Aorta (tissue), 5 donors: ENCODE data around the gene MAN2A2. TPM values are rescaled to one million over a fixed set of nuclear protein-coding genes. Genes with fewer than 3 reads are reported as not detected.
"Not testable (repeated sequence)": the region's sequence is repeated elsewhere in the genome, so short reads cannot be mapped to it uniquely, and the experiment has no call there.

Experiments
- ATAC-seq: fragments of 200-7000 bp; cut with Tn5 transposase; one replicate; pipeline ENCODE4 v1.9.1; 2022; ENCODE audit warnings: moderate library complexity; ENCODE audit not compliant: low FRiP score
- DNase-seq, 2 donors: peaks; one replicate each; pipeline ENCODE4 v3.0.0-alpha.2; 2020
- H3K27ac ChIP-seq, 2 donors: one replicate each; pipeline ENCODE4 v1.5.1; 2013; ENCODE audit warnings: low read length in 2 of 2, mild to moderate bottlenecking in 2 of 2, moderate library complexity in 2 of 2, control low read depth in 1 of 2, inconsistent platforms in 1 of 2, low read depth in 1 of 2
- H3K27me3 ChIP-seq, 2 donors: one replicate each; pipeline ENCODE4 v1.6.1; 2013; ENCODE audit warnings: control low read depth in 1 of 2, low read length in 1 of 2, mild to moderate bottlenecking in 1 of 2, moderate library complexity in 1 of 2; ENCODE audit not compliant: insufficient read depth in 2 of 2, control insufficient read depth in 1 of 2
- H3K36me3 ChIP-seq, 2 donors: one replicate each; pipeline ENCODE4 v1.6.1; 2013; ENCODE audit warnings: control low read depth in 1 of 2, low read length in 1 of 2, mild to moderate bottlenecking in 1 of 2; ENCODE audit not compliant: insufficient read depth in 2 of 2, control insufficient read depth in 1 of 2
- H3K4me1 ChIP-seq, 2 donors: one replicate each; pipeline ENCODE4 v1.6.1; 2013; ENCODE audit warnings: low read length in 2 of 2, control low read depth in 1 of 2, mild to moderate bottlenecking in 1 of 2, moderate library complexity in 1 of 2; ENCODE audit not compliant: insufficient read depth in 2 of 2, control insufficient read depth in 1 of 2
- H3K4me3 ChIP-seq, 2 donors: one replicate each; pipeline ENCODE4 v1.5.1; 2013; ENCODE audit warnings: low read length in 2 of 2, control low read depth in 1 of 2, mild to moderate bottlenecking in 1 of 2
- H3K9me3 ChIP-seq: one replicate; pipeline ENCODE4 v1.6.1; 2013; ENCODE audit warnings: mild to moderate bottlenecking, low read length; ENCODE audit not compliant: control insufficient read depth
- WGBS, 2 donors: extraction: QIAGEN DNeasy Blood & Tissue Kit; methylation state at CpG; one replicate each; pipeline ENCODE4 v1.1.7; 2013; 5-methylcytosine and 5-hydroxymethylcytosine counted together
- intact Hi-C, 2 donors: fragments of 100-400 bp; cut with DNase I; formaldehyde crosslinking; loops; one replicate each; pipeline versions ENCODE4 v1.14.2 to v1.15.0; 2022
- polyA plus RNA-seq, 2 donors: library from polyadenylated mRNA; stranded (reverse); fragments of 200-250 nt; gene quantifications; one replicate each; pipeline ENCODE4 v1.2.3, GENCODE V29; 2013
- total RNA-seq, 2 donors: library from RNA; stranded (reverse); fragmentation: NEBNext Ultra II Directional; extraction: Animal tissue kit (Norgen Biotek cat#: 25700); gene quantifications; one replicate each; pipeline ENCODE4 v1.2.1, GENCODE V29; 2021
- donor health status: healthy with polysubstance abuse.
- donor health status: Bipolar disorder and iron deficiency.
- donor health status: DM: no; HTN: no; CAD: no.
- donor health status: DM: no; HTN: no; CAD: no.
- donor health status: DM: yes; HTN: yes; CAD: no.

Gene MAN2A2
- total and polyA plus RNA-seq, 4 donors, result 19.2 to 82.4 (median 52.9) TPM

DNA sequence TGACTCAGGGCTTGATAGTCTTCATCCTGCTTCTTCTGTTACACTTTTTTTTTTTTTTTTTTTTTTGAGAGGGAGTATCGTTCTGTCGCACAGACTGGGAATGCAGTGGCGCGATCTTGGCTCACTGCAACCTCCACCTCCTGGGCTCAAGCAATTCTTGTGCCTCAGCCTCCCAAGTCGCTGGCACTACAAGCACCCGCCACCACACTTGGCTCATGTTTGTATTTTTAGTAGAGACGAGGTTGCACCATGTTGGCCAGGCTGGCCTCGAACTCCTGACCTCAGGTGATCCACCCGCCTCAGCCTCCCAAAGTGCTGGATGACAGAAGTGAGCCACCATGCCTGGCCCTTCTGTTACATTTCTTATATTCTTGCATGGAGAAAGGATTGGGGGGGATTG lies 28.1 kb upstream of the MAN2A2 start:
- intact Hi-C loops, result loop anchor here in 1 of 2 donors (5.0 kb wide), 2 partner anchors 158 to 213 kb away; partner anchors contain the start of gene BLM
- WGBS, 2 donors, result 86 to 88% methylated on average over 9 of the region's 9 CpGs
- not testable (repeated sequence) for H3K27ac ChIP-seq, H3K4me3 ChIP-seq, DNase-seq, H3K9me3 ChIP-seq, ATAC-seq, H3K4me1 ChIP-seq, H3K27me3 ChIP-seq
- H3K36me3 ChIP-seq, result peaks cover 6 to 10% of the 10 kb centered on the region in 2 donors

DNA sequence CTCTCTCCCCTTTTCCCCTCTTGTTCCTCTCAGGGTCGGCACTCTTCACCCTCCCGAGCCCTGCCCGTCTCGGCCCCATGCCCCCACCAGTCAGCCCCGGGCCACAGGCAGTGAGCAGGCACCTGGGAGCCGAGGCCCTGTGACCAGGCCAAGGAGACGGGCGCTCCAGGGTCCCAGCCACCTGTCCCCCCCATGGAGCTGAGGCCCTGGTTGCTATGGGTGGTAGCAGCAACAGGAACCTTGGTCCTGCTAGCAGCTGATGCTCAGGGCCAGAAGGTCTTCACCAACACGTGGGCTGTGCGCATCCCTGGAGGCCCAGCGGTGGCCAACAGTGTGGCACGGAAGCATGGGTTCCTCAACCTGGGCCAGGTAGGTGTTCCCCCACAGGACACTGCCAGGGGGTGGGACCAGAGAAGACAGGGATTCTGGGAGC lies 27.5 kb upstream of the MAN2A2 start:
- WGBS, 2 donors, result 92 to 93% methylated on average over 12 of the region's 12 CpGs
- H3K36me3 ChIP-seq, result peaks cover 6 to 10% of the 10 kb centered on the region in 2 donors
- H3K27ac ChIP-seq, result no peak overlapping the region

DNA sequence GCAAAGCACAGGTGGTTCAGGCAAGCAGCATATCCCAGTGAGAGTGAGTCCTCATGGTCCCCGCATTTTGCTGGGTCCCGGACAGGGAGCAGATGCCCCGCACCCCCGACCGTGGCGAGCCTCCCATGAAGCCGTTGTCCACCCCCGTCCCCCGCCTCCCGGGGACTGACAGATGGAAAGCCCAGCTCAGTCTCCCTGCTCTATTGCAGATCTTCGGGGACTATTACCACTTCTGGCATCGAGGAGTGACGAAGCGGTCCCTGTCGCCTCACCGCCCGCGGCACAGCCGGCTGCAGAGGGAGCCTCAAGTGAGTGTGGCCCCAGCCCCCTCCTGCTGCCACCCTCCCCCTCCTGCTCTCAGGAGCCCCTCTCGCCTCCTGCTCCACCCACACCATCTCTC lies 27.1 kb upstream of the MAN2A2 start:
- Histone ChIP-seq H3K4me3 (no peak overlapping the region), H3K36me3 (peaks cover 6 to 12% of the 10 kb centered on the region in 2 donors), H3K9me3 (no peaks in the 10 kb centered on the region), H3K4me1 (no peaks in the 10 kb centered on the region), H3K27me3 (no peaks in the 10 kb centered on the region), H3K27ac (no peak overlapping the region)
- WGBS, 2 donors, result 92 to 93% methylated on average over 19 to 20 of the region's 20 CpGs
- ATAC-seq (no peak), DNase-seq (peak in 1 of 2 donors; percentile 74)
- intact Hi-C loops, result no loop called here

More for the DNA sequence above, 27.5 kb upstream of the MAN2A2 start:
- Histone ChIP-seq H3K4me3 (no peak overlapping the region), H3K27me3 (no peaks in the 10 kb centered on the region), H3K4me1 (no peaks in the 10 kb centered on the region), H3K9me3 (no peaks in the 10 kb centered on the region)
- intact Hi-C loops, result no loop called here
- DNase-seq (no peak), ATAC-seq (no peak)

DNA sequence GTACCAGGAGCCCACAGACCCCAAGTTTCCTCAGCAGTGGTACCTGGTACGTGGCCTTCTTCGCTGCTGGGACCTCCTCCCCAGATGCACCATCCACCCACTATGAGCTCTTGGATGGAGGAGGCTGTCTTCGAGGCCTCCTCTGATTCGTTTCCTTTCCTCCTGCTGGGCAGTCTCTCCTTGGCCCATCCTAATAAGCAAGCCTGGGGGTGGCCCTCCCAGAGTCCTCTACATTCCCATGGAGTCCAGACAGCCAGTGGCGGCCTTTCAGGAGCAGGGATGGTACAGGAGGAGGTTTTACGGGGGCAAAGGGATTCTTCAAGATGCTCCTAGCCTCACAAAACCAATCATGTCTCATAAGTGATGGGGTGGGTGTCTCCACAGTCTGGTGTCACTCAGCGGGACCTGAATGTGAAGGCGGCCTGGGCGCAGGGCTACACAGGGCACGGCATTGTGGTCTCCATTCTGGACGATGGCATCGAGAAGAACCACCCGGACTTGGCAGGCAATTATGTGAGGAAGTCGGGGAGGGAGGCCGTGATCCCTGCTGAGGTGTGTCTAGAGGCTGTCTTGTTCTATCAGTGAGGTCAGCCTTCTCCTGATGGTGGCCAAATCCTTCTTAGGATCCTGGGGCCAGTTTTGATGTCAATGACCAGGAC lies 26.5 kb upstream of the MAN2A2 start:
- Histone ChIP-seq H3K4me3 (no peak overlapping the region), H3K9me3 (no peaks in the 10 kb centered on the region), H3K36me3 (peaks cover 6 to 12% of the 10 kb centered on the region in 2 donors), H3K27me3 (no peaks in the 10 kb centered on the region), H3K4me1 (no peaks in the 10 kb centered on the region), H3K27ac (no peak overlapping the region)
- ATAC-seq (no peak), DNase-seq (no peak)
- intact Hi-C loops, result no loop called here
- 93% methylated on average over 15 of the region's 15 CpGs for WGBS, 2 donors

DNA sequence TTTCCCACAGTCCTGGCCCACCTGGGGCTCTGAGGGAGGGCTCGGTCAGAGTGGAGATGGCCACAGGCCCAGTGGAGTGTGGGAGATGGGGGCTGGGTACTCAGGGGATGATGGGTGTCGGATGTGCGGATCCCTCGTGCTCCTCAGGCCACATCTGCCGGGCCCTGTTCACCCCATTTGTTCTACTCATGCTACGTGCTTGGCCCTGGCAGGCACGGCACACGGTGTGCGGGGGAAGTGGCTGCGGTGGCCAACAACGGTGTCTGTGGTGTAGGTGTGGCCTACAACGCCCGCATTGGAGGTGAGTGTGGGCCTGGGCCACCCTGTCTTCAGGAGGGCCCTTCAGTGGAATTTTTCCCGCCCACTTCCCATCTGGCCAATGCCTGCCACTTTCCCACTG lies 25.8 kb upstream of the MAN2A2 start:
- H3K36me3 ChIP-seq, result peaks cover 6 to 12% of the 10 kb centered on the region in 2 donors
- H3K4me1 ChIP-seq, result no peaks in the 10 kb centered on the region
- no peak overlapping the region for H3K4me3 ChIP-seq
- no peaks in the 10 kb centered on the region for H3K9me3 ChIP-seq
- no peaks in the 10 kb centered on the region for H3K27me3 ChIP-seq
- WGBS, 2 donors, result 92% methylated on average over 14 of the region's 14 CpGs
- DNase-seq (no peak), ATAC-seq (no peak)
- no peak overlapping the region for H3K27ac ChIP-seq
- intact Hi-C loops, result no loop called here

DNA sequence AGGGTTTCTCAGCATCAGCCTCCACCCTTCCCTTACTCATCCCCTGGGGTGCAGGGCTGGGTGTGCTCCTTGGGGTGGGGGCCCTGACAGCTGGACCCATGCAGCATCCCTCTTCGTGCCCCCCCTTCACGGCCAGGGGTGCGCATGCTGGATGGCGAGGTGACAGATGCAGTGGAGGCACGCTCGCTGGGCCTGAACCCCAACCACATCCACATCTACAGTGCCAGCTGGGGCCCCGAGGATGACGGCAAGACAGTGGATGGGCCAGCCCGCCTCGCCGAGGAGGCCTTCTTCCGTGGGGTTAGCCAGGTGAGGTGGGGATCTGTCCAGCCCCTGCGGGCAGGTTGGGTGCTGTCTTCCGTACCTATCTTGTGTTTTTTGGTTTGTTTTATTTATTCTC lies 25.1 kb upstream of the MAN2A2 start:
- intact Hi-C loops, result no loop called here
- H3K27ac ChIP-seq, result no peak overlapping the region
- 93 to 95% methylated on average over 14 of the region's 14 CpGs for WGBS, 2 donors
- no peak for DNase-seq
- no peaks in the 10 kb centered on the region for H3K27me3 ChIP-seq
- peaks cover 6 to 12% of the 10 kb centered on the region in 2 donors for H3K36me3 ChIP-seq
- no peak for ATAC-seq
- no peak overlapping the region for H3K4me3 ChIP-seq
- H3K4me1 ChIP-seq, result no peaks in the 10 kb centered on the region
- no peaks in the 10 kb centered on the region for H3K9me3 ChIP-seq

DNA sequence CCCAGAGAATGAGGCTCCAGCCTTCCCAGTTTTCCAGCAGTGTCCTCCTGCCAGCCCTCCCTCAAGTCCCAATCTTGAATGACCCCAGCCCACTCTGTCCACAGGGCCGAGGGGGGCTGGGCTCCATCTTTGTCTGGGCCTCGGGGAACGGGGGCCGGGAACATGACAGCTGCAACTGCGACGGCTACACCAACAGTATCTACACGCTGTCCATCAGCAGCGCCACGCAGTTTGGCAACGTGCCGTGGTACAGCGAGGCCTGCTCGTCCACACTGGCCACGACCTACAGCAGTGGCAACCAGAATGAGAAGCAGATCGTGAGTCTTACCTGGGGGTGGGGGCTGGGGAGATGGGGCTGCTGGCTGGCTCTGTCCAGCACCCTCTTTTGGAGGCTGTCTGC lies 24.4 kb upstream of the MAN2A2 start:
- Histone ChIP-seq H3K4me1 (no peaks in the 10 kb centered on the region), H3K27ac (no peak overlapping the region), H3K27me3 (no peaks in the 10 kb centered on the region), H3K4me3 (no peak overlapping the region), H3K36me3 (peaks cover 6 to 12% of the 10 kb centered on the region in 2 donors), H3K9me3 (no peaks in the 10 kb centered on the region)
- ATAC-seq (no peak), DNase-seq (no peak)
- WGBS, 2 donors, result 90 to 91% methylated on average over 15 of the region's 15 CpGs
- intact Hi-C loops, result no loop called here

DNA sequence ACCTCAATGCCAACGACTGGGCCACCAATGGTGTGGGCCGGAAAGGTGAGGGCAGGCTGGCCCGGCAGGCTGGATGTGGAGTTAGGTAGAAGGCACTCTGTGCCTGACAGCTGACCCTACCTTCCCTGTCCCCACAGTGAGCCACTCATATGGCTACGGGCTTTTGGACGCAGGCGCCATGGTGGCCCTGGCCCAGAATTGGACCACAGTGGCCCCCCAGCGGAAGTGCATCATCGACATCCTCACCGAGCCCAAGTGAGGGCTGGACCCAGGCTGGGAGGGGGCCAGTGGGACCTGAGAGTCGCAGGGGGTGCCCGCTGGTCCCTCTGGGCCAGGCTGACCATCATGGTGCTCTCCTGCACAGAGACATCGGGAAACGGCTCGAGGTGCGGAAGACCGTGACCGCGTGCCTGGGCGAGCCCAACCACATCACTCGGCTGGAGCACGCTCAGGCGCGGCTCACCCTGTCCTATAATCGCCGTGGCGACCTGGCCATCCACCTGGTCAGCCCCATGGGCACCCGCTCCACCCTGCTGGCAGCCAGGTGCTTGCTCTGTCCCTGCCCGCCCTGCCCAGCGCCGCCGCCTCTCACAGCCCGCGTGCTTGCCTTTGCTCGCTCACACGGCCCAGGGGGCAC lies 23.3 kb upstream of the MAN2A2 start:
- Histone ChIP-seq H3K4me1 (no peaks in the 10 kb centered on the region), H3K36me3 (peaks cover 6 to 12% of the 10 kb centered on the region in 2 donors), H3K4me3 (no peak overlapping the region), H3K27ac (no peak overlapping the region), H3K9me3 (no peaks in the 10 kb centered on the region), H3K27me3 (no peaks in the 10 kb centered on the region)
- ATAC-seq (no peak), DNase-seq (no peak)
- WGBS, 2 donors, result 92 to 94% methylated on average over 35 of the region's 35 CpGs
- intact Hi-C loops, result loop anchor here (10.0 kb wide), 2 partner anchors 165 to 565 kb away; partner anchors contain the start of gene BLM (in 1 of the 2)
